Activated CD4-positive, alpha-beta T cell treated with anti-CD3 and anti-CD28 coated beads, Interleukin-2, amount 50 U/mL, for 48 hours (primary cell): ENCODE data around the gene TUBA8.
"Not testable (repeated sequence)": the region's sequence is repeated elsewhere in the genome, so short reads cannot be mapped to it uniquely, and the experiment has no call there.

Source experiments
- DNase-seq, 2 experiments: peaks; one replicate each; pipeline ENCODE4 v3.0.0-alpha.2; 2020

Gene TUBA8

GRCh38 chr22:18136563-18137320, 26.1 kb downstream of the TUBA8 start:
- DNase-seq: no peak

GRCh38 chr22:18141004-18141403, 30.4 kb downstream of the TUBA8 start:
- not testable (repeated sequence) for DNase-seq

GRCh38 chr22:18144105-18144504, 33.5 kb downstream of the TUBA8 start:
- no peak for DNase-seq

- no peak for DNase-seq
Observed at GRCh38 chr22:18145676-18146388, 35.2 kb downstream of the TUBA8 start.

- DNase-seq: no peak
Observed at GRCh38 chr22:18146389-18146753, 35.8 kb downstream of the TUBA8 start.

GRCh38 chr22:18147791-18148190, 37.2 kb downstream of the TUBA8 start:
- no peak for DNase-seq

GRCh38 chr22:18148293-18148965, 37.8 kb downstream of the TUBA8 start:
- no peak for DNase-seq

- DNase-seq: peak; percentile 27 to 37
Observed at GRCh38 chr22:18152519-18152918, 41.9 kb downstream of the TUBA8 start.

- DNase-seq: no peak
Observed at GRCh38 chr22:18154821-18155390, 44.3 kb downstream of the TUBA8 start.

- DNase-seq: not testable (repeated sequence)
Observed at GRCh38 chr22:18155546-18155945, 44.9 kb downstream of the TUBA8 start.

- DNase-seq: peak; percentile 73 to 81
Observed at GRCh38 chr22:18156878-18157713, 46.5 kb downstream of the TUBA8 start.

- DNase-seq: no peak
Observed at GRCh38 chr22:18157714-18158028, 47.1 kb downstream of the TUBA8 start.

- not testable (repeated sequence) for DNase-seq
Observed at GRCh38 chr22:18160641-18161040, 50.0 kb downstream of the TUBA8 start.

GRCh38 chr22:18163843-18164242, 53.2 kb downstream of the TUBA8 start:
- DNase-seq: peak in 1 of 2 experiments; percentile 8

- not testable (repeated sequence) for DNase-seq
Observed at GRCh38 chr22:18164584-18164983, 54.0 kb downstream of the TUBA8 start.

- DNase-seq: not testable (repeated sequence)
Observed at GRCh38 chr22:18165356-18165755, 54.7 kb downstream of the TUBA8 start.

- DNase-seq: not testable (repeated sequence)
Observed at GRCh38 chr22:18170284-18170683, 59.7 kb downstream of the TUBA8 start.

- DNase-seq: not testable (repeated sequence)
Observed at GRCh38 chr22:18172203-18172602, 61.6 kb downstream of the TUBA8 start.

- DNase-seq: not testable (repeated sequence)
Observed at GRCh38 chr22:18172776-18173175, 62.2 kb downstream of the TUBA8 start.

GRCh38 chr22:18173441-18173840, 62.8 kb downstream of the TUBA8 start:
- DNase-seq: not testable (repeated sequence)
